GM19035 (cell line): ENCODE data around the gene COL9A1.
A peak's percentile ranks its signal among the peaks of the same experiment; 100 is the strongest.
"Not testable (repeated sequence)": the region's sequence is repeated elsewhere in the genome, so short reads cannot be mapped to it uniquely, and the experiment has no call there.

Experiments used
- ATAC-seq: cut with Tn5 transposase; IDR thresholded peaks from one replicate; pipeline ENCODE4 v1.9.1; 2021; ENCODE audit not compliant: unreplicated experiment

Gene COL9A1

DNA sequence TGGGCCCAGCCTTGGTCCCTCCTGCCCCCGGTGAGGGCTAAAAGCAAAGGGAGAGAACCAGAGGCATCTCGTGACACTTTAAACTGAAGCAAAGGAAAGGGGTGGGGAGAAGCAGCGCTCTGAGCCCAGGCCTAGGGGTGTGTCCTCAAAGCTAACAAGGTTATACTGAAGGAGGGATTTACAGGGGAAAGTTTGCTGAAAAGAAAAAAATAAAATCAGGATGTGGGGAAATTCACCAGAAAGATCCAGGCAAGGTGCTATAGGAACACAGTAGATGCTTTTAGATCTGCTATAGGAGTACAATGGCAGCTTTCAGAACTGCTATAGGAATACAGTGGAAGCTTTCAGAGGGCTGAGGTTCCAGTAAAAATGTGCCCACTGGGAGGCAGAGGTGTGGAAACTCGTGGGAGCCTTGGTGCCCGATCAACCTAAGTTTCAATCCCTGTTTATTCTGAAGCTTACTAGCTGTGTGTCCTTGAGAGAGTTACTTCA is at the start of gene COL9A1:
Gene COL9A1, minus strand, starts transcription at position 51 of the 492 bp plus-strand sequence. CDS start 160 bp downstream, outside the sequence.
- ATAC-seq: no peak

DNA sequence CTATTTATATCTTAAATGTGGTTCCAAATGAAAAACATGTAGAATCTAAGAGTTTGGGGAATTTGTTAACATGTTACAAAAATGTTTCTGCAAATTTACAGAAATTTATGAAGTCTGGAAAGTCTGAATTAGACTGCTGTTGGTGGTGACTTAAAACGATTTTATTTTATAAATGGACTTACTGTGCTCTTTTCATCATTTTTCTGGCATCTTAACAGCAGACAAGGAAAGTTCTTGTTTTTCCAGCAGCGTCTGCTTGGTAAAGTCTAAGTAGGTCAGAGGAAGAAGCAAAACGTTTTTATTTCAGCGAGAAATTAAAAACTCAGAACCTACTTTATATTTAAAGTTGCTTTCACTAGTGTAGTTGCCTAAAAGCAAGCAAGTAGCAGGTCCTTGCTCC is 48.6 kb upstream of the COL9A1 start:
- ATAC-seq: no peak

DNA sequence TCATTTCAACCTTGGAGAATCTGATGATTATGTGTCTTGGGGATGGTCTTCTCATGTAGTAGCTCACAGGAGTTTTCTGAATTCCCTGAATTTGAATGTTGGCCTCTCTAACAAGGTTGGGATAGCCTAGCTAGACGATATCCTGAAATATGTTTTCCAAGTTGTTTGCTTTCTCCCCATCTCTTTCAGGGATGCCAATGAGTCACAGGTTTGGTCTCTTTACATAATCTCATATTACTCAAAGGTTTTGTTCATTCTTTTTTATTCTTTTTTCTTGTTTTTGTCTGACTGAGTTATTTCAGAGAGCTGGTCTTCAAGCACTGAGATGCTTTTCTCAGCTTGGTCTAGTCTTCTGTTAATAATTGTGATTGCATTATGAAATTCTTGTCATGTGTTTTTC is 42.7 kb upstream of the COL9A1 start:
- ATAC-seq: no peak

DNA sequence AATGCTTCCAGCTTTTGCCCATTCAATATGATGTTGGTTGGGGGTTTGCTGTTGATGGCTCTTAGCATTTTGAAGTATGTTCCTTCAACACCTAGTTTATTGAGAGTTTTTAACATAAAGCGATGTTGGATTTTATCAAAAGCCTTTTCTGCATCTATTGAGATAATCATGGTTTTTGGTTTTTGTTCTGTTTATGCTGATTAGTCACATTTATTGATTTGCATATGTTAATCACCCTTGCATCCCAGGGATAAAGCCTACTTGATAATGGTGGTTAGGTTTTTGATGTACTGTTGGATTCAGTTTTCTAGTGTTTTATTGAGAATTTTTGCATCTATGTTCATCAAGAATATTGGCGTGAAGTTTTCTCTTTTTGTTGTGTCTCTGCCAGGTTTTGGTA is 40.4 kb upstream of the COL9A1 start:
- ATAC-seq: no peak

DNA sequence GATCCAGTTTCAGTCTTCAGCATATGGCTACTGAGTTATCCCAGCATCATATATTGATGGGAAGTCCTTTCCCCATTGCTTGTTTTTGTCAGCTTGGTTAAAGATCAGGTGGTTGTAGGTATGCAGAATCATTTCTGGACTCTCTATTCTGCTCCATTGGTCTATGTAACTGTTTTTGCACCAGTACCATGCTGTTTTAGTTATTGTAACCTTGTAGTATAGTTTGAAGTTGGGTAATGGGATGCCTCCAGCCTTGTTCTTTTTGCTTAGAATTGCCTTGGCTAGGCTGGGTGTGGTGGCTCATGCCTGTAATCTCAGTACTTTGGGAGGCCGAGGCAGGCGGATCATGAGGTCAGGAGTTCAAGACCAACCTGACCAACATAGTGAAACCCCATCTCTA is 36.9 kb upstream of the COL9A1 start:
- not testable (repeated sequence) for ATAC-seq

DNA sequence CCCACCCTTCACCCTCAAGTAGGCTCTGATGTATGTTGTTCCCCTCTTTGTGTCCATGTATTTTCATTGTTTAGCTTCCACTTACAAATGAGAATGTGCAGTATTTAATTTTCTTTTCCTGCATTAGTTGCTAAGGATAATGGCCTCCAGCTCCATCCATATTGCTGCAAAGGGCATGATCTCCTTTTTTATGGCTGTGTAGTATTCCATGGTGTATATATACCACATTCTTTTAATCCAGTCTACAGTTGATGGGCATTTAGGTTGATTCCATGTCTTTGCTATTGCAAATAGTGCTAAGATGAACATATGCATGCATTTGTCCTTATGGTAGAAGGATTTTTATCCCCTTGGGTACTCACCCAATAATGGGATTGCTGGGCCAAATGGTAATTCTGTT is 35.9 kb upstream of the COL9A1 start:
- no peak for ATAC-seq

DNA sequence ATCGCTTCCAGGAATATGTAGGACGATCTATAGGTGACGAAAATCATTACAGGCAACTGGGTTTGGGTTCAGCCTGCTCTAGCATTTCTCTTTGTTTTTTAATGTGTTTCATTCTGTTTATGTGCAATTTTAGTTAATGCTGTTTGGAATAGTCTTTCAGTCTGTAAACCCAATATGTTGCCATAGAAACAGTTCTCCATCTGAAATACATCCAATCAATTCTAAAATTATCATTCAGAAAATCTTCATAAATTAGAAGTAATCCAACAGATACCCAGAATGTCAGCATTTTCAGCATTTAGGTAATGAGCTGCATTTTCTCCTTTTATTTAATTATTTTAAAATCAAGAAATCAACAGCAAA is 34.8 kb upstream of the COL9A1 start:
- no peak for ATAC-seq

DNA sequence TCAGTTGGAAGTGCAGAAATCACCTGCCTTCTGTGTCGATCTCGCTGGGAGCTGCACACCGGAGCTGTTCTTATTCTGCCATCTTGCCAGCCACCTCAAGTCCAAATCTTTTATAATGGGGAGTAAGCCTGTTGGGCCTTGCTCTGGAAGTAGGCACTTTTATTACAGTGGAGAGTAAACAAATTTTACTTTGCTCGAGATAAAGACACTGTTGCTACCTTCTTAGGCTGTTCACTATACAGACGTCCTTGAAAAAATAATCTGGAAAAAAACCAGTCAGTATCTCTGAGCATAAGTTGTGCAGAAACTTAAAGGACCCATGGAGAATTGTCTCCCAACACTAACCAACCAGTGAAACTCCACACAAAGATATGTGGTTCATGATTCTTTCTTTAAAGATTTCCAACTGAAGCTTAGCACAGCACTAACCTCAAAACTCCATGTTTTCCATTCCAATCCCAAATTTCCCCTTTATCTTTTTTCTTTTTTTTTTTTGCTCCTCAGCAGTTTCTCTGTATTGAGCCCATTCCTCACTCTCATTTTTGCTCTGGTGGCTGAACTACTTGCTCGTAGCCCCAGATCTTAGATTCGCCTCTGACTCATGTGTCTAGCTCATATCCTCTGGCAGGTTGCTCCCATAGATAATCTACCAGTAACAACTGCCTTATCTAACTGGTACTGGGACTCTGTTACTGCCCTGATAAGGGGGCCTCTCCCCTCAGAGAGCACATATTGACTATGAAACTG is 34.3 kb upstream of the COL9A1 start:
- ATAC-seq: no peak

DNA sequence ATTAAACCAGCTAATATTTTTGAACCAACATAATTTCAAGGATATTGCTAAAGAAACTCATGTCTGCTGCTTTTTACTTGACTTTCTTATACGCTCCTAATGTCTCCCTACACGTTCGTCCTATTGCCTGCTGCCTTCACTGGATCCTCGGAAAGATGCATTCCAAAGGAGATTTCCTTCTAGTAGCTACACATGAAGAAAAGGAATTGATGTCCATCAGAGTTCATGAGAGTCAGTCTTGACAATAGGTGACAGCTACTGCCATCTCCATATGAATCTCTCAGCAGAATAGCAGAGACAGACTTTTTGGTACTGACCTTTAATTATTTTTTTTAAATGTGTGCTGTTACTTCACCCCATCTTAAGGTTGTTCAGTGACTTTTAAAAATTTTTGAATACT is 24.2 kb upstream of the COL9A1 start:
- ATAC-seq: no peak

DNA sequence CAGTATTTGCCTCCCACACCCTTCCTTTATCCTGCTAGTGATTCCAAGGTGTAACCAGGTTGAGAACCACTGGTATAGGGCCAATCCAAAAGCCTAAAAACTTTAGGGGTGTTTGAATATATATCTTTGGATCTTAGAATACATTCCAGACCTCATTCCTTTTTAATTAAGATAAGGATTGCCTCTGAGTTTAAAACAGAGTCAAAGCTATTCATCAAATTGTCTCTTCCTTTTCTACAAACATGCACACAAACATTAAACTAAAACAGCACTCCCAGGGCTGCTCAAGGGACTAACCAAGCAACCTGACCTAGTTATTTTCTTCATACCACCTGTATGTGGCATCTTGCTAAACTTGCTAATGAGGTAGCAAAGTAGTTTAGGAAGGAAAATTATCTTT is 22.1 kb upstream of the COL9A1 start:
- no peak for ATAC-seq

DNA sequence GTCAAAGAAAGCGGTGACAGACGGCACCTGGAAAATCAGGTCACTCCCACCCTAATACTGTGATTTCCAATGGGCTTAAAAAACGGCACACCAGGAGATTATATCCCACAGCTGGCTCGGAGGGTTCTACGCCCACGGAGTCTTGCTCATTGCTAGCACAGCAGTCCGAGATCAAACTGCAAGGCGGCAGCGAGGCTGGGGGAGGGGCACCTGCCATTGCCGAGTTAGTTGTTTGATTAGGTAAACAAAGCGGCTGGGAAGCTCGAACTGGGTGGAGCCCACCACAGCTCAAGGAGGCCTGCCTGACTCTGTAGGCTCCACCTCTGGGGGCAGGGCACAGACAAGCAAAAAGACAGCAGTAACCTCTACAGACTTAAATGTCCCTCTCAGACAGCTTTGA is 14.9 kb upstream of the COL9A1 start:
- not testable (repeated sequence) for ATAC-seq

DNA sequence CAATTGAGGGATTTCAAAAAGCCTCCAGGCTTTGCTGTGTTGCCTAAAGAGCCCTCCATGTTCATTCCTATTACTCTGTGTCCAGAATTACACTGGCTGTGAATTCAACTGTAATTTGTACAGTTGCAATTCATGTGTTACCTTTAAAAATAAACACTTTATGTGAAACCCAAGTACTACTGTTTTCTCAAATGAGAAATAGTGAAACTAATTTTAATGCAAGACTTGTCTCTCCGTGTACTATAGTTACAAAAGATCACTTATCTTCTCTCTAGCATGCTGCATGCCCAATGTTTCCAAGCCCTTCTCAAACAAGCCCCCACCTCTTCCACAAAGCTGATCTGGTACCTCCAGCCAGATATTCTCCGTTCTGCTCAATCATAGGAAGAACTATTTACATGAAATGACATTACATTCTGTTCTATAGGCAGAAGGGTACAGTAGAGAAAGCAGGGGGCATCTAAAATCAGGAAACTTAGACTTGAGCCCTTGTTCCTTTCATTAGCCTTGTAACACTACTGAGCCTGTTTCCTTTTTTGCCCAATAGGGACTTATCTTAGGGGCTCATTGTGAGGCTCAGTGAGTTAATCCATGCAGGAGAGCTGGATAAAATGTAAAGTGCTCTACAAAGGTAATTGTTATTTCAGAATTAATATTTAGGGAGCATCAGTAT is 12.3 kb upstream of the COL9A1 start:
- ATAC-seq: peak; percentile 73

DNA sequence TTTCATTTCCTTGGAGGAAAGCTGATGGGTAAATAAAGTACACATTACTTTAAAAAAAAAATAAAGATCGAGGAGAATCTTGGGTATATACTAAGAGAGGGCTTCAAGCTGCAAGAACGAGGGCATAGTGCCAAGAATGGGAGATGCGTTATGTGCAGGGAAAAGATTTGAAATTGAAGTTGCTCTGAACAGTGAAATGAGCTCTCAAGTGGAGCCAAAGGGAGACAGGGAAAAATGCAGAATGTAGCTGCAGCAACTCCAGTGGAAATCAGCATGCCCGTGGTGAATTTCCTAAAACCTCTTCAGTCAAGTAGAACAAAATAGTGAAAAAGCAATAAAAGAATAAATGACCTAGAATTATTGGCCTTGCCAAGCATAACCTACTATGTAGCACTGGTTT is 11.4 kb upstream of the COL9A1 start:
- no peak for ATAC-seq

DNA sequence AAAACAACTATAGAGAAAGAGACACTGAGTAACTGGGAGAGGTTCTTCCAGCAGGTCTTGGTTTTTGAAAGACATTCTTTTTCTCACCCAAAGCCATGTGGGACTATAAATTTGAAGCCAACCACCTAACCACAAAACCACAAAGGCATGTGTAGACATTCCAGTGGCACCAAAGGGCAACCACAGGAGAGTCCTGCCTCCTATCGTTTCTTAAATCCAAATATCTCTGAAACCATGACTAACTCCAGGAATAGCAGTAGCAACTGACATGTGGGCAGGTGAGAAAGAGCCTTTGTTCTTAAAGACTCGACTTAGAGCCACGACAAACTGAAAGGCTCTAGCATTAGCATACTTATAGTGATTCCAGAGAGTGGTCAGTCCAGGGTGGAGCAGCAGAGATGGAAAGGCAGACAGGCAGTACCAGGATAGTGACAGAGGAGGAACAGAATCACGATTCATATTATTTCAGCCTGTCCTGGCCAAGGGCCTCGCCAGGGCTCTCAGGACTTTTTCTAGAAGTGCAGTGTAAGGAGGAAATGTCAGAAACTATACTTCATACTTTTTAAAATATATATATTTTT is 9.4 kb upstream of the COL9A1 start:
- ATAC-seq: no peak

DNA sequence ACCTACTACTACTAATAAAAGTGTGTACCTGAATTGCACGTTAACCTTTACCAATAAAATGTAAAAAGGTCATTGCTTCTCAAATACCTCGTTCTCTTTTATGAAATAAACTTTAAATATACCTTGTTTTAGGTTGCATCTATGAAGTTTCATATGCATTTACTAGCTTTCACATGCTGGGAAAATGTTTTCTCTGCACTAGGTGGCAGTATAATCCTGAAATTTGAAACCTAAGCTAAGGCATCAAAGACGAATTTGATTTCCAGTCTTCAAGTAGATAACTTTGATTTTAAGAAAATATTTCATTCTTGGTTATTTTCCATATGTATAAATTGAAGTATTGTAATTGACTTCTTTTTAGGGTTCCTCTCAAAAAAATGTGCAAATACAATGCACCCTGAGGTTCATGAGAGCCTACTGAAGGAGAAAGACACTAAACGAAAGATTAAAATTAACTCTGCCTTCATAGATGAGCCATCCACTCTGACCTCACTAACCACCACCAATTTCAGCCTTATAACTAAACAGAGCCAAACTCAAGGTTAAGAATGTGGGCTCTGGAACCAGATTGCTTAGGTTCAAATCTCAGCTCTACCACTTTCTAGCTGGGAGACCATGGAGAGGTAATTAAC is 7.3 kb upstream of the COL9A1 start:
- ATAC-seq: no peak

DNA sequence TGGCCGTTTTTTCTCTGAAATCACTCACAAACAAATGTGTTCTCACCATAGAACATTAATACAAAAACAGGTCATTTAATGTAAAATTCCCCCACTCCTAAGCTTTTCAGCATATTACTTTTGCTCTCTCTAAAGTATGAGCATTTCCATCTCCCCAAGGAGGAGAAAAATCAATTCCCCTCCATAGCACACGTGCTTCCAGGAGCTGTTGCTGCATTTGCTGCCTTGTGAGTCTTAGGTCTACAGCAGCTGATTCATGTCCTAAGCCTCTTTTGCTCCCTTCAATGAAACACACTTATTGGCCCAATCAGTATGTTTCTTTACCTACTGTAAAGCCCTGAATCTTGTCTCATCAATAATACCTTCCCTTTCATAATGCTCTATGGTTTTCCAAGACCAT is 6.4 kb upstream of the COL9A1 start:
- no peak for ATAC-seq

DNA sequence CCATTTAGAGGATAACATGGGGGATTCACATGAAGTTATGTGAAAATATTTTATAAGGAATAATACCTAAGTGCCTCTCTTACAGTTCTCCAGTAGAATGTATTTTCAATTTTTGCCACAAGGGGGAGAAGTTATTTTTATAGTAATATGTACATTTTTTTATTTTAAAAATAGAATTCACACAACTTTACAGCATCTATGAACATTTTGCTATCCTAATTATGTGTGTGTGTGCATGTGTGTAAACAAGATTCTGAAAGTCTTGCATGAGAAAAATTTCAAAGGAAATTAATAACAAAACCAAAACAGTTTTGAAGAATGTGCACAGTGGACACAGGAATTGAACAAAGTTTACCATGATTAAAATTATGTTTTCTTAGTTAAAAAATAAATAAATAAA is 5.3 kb upstream of the COL9A1 start:
- ATAC-seq: not testable (repeated sequence)

DNA sequence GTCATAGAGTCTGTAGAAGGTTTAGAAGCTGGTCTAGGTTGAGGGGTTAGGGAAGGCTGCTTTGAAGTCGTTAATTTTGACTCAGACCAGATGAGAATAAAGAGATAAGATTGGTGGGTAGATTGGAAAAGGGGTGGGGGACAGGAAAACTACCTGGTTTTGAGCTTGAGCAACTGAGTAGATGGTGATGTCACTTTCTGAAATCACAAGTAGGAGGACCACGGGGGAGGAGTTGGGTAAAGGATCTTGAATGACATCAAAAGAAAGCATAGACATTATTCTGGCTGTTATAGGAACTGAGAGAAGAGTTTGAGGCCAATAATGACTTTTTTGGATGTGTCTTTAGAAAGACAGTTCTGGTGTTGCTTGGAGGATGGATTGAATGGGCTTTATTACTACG is 4.1 kb upstream of the COL9A1 start:
- ATAC-seq: no peak

DNA sequence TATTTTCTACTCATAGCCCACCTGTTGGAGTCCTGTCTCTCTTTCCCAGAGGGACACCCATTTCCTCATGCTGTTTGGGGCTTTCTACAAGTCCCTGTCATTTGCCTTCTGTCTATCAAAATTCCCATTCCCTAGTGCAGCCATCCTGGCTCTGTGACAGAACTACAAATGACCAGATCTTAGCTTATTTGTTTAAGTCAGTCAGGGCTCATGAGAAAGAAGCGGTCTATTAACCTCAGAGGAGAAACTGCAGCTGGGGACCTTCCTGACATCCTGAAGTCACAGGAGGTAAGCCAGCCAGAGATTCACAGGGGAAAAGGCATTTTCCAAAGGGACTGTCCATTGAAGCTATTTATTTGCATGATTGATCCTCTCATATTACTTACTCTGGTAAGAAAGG is 1.7 kb upstream of the COL9A1 start:
- ATAC-seq: no peak

DNA sequence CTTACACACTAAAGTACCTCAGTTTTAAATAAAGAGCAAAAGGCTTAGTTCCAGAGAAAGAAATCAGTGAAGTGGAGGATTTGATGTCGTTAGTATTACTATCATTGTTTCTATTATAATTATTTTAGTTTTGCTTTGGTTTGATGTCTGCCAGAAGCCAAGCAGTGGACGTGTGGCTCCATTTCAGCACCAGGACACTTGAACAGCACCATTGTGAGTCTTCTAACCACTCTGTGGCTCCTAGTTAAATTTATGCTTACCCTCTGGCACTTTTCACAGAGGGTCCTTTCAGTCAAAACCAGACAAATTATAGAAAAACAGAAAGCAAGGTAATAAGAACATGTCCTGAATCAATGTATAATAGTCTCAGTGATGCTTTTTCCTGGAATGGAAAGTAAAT is 3.4 kb downstream of the COL9A1 start:
- ATAC-seq: no peak

DNA sequence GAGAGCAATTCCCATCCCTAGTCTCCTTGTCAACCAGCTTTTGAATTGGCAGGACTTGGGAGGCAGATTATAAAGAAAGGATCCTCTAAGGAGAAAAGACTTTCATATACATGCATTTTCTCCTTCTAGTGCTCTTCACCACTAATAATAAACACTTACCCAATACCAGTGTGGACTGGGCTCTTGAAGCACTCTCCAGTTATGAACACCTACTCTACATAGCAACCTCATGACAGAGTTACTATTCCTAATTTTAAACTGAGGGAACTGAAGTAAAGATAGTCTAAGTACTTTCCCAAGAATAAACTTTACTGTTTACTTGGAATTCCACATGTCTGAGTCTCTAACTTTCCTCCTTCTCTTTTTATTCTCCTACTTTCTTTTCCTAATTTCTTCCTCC is 4.8 kb downstream of the COL9A1 start:
- no peak for ATAC-seq

DNA sequence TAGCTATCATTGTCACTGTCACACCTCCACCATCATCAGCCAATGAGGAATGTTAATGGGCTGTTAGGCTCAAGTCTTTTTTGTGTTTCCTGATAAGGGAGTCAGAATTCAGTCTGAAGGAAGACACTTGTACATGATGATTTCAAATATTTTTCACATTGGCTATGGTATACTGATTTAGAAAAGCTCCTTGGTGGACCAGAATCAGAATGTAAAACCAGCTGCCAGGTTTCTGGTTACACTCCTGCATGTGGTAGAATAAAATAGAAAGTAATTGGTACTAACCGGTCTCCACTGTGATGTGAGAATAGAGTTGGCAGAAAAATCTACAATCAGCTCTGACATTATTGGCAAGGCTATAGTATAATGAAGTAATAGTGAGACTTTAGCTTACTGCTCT is 10.7 kb downstream of the COL9A1 start:
- no peak for ATAC-seq
